GM13977 (cell line): ENCODE data around the gene RALGPS2.

Experiments used
- DNase-seq: peaks from one replicate; pipeline ENCODE4 v3.0.0; 2012; ENCODE audit warnings: low spot score
- in situ Hi-C: fragments of 300-500 bp; cut with MboI; formaldehyde crosslinking; loops from one replicate; pipeline ENCODE4 v1.12.0; 2022; ENCODE audit warnings: low sequenced_read_pairs, low pct_unique_long_range_greater_than_20kb, mixed read lengths, inconsistent platforms; ENCODE audit not compliant: unreplicated experiment
- TF ChIP-seq, protein P1 (sequence below): IDR thresholded peaks from 2 replicates; pipeline ENCODE4 v1.5.1; 2012; ENCODE audit warnings: mild to moderate bottlenecking, control low read depth; ENCODE audit not compliant: insufficient read depth; ENCODE audit errors: extremely low read depth, missing control alignments

Gene RALGPS2

GRCh38 chr1:178958491-178958890, 233.4 kb downstream of the RALGPS2 start:
- in situ Hi-C loops = no loop called here
- TF ChIP-seq, protein P1, sequence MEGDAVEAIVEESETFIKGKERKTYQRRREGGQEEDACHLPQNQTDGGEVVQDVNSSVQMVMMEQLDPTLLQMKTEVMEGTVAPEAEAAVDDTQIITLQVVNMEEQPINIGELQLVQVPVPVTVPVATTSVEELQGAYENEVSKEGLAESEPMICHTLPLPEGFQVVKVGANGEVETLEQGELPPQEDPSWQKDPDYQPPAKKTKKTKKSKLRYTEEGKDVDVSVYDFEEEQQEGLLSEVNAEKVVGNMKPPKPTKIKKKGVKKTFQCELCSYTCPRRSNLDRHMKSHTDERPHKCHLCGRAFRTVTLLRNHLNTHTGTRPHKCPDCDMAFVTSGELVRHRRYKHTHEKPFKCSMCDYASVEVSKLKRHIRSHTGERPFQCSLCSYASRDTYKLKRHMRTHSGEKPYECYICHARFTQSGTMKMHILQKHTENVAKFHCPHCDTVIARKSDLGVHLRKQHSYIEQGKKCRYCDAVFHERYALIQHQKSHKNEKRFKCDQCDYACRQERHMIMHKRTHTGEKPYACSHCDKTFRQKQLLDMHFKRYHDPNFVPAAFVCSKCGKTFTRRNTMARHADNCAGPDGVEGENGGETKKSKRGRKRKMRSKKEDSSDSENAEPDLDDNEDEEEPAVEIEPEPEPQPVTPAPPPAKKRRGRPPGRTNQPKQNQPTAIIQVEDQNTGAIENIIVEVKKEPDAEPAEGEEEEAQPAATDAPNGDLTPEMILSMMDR = no peak
- DNase-seq = no peak

- in situ Hi-C loops = no loop called here
- DNase-seq = no peak
- TF ChIP-seq, protein P1 = no peak
Observed at GRCh38 chr1:178959543-178960460, 234.8 kb downstream of the RALGPS2 start.

DNA sequence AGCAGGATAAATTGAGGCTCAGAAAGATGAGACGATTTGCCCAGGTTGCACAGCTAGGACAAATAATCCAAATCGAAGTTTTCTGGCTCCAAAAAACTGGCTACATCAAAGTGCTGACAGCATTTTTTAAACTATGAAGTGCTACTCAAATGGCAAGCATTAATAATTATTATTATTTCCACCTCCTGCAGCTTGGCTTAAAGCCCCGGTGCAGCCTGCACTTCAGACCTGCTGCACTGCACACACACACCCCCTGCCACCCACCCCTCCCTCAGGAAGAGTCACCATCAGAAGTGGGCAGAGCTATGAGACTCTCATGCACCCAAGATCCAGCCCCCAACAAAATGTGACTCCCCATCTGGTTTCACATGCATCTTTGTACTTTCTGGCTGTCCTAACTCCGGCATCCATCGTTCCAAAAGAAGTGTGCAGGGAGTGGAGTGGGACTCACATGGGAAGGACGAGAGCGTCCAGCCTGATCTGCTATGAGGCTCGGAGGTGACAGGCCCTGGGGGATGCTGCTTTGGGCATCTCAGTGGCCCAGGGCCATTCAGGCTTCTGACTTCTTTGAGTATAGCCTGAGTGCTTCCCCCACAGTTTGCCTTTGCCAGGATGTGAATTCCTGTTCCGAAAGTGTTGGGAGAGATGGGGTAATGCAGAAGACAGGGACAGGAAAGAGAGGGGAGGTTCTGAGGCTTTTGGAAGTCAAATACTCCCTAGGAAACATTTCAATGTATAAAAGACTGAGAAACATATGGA, 235.6 kb downstream of the RALGPS2 start:
- in situ Hi-C loops = no loop called here

DNA sequence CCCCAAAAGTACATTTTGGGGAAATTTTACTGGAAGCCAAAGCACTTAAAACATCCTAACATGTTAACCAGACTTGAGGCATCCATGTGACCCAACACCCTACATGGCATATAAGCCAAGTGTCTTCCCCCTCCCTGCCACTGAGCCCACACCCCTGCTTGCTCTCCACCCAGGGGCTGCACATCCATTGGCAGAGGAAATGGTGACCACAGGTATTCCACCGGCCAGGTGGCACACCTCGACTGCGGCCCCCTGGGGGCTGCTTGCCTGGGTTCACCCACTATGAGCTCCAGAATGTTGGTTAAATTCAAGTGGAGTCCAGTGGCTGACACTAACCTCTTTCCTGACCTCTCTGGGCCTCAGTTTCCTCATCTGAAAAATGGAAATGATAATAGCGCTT, 236.3 kb downstream of the RALGPS2 start:
- TF ChIP-seq, protein P1 = no peak
- in situ Hi-C loops = no loop called here
- DNase-seq = peak; percentile 4

More for the DNA sequence above, 235.6 kb downstream of the RALGPS2 start:
- DNase-seq = peak; percentile 3
- TF ChIP-seq, protein P1 = no peak

- DNase-seq = peak; percentile 1
- TF ChIP-seq, protein P1 = no peak
- in situ Hi-C loops = no loop called here
Observed at GRCh38 chr1:178961868-178962267, 236.8 kb downstream of the RALGPS2 start.

GRCh38 chr1:178962853-178963711, 238.0 kb downstream of the RALGPS2 start:
- in situ Hi-C loops = no loop called here
- DNase-seq = peak; percentile 6
- TF ChIP-seq, protein P1 = no peak
